ENCODE results near the gene NHSL2.

NHSL2 gene

DNA sequence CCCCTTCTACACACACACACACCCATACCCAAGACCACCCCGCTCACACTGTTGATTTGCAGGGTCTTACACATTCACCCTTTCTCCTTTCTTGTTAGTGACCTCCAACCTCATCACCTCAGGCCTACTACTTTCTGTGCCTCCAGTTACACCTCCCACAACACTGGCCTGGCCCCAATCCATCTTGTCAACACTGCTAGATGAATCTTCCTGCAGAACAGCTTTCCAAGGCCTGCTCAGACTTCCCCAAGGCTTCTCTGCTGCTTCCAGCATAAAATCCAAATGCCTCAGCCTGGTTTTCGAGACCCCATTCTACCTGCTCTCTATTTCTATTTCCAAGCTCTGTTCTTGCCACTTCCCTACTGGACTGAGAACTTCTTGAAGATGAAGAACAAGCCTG is 79.9 kb downstream of the NHSL2 start:
- no peak for DNase-seq (ENCODE audit: low read depth in 2 of 2)

DNA sequence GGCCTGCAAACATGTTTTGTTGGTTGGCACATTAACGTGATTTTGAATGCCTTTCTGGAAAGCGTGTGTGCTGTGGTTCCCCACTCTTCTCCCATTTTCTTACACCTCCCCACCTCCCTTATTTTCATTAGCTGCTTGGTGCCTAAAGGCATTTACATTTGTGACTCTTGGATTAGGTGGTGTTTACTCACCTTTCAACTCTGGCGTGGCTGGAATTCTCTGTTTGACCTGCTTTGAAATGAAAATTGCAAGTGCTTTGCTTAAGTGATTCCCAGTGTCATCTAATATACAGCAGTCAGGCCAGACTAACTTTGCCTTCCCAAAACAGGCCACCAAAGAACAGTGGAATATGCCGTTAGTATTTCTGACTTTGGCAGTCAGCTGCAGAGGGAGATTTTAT is 80.5 kb downstream of the NHSL2 start:
- DNase-seq (ENCODE audit: low read depth in 2 of 2): no peak

DNA sequence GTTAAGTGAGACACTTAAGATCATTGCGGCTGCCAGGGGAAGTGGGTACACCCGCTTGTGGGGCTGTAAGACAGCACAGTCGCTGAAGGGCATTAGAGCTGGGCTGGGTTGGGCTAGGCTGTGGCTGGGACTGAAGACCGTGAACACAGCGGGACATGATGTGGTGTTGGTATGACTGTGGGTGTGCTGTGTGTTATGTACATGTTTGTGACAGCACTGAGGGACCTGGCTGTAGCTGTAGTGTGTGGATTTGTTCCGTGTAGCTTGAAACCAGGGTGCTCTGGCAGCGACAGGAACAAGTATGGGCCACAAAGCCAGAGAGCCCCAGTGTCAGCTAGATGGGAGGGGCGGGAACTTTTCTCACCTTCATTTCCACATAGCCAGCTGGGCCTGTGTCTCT is 82.1 kb downstream of the NHSL2 start:
- peak; percentile 16 to 25 for DNase-seq (ENCODE audit: low read depth in 2 of 2)

DNA sequence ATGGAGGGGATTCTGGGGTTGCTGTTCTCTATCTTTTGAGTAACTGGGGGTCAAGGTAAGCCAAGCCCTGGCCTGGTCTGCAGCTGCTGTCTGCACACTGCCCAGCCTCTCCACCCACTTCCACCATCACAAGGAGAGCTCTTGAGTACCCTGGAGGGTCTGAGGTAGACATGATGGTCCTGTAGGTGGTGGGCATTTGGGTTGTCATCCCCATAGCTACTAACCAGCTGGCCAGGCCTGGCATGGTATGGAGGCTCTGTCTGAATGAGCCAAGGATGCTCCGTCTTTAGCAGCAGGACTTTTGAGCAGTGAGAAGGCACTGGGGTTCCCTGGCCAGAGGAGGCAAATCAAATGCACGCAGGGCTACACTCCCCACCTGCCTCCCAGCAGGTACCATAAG is 82.7 kb downstream of the NHSL2 start:
- no peak for DNase-seq (ENCODE audit: low read depth in 2 of 2)

DNA sequence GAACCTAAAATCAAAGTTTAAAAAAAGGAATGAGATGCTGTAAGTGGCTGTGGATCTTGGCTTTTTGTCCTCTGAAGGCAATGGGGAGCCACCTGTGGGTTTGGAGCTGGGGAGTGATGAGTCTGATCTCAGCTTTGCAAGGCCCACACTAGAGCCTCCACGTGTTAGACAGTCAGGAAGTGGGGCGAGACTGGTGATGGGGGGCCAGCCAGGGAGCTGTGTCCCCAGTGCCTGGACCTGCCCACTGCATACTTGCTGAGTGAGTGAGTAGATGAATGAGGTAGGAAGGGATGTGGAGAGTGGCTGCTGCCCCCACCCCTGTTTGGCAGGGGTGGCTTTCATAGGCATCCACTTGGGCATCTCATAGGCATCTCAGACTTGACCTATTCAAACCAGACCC is 84.0 kb downstream of the NHSL2 start:
- no peak for DNase-seq (ENCODE audit: low read depth in 2 of 2)

DNA sequence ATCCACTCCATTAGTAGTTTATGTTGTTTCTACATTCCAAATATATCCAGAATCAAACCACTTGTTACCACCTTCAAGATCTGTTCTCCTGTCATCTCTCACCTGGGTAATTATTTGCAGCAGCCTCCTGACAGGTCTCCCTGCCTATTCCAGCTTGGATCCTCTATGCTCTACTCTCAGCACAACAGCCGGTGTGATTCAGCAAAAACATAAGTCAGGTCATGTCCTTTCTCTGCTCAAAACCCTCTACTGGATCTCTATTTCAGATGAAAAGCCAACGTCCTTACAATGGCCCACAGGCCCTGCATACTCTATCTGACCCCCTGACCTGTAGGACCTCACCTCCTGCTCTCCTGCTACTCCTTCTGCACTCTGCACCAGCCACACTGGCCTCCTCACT is 84.5 kb downstream of the NHSL2 start:
- DNase-seq (ENCODE audit: low read depth in 2 of 2): no peak

DNA sequence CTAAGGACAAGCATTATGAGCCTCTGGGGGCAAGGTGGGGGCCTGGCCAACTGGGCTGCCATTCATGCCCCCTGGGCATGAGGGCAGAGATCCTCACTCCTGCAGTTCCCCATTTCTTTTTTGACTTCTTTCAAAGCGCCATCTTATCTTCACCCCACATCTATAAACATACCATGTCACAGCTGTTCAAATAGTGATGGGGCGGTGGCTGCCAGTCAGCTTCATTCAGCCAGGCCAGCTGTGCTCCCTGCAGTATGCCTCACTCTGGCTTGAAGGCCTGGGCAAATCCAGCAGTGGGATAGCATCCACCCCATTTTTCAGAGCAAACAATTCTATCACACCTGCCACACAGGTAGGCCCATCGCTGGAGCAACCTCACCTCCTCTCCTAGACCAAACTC is 85.5 kb downstream of the NHSL2 start:
- no peak for DNase-seq (ENCODE audit: low read depth in 2 of 2)

DNA sequence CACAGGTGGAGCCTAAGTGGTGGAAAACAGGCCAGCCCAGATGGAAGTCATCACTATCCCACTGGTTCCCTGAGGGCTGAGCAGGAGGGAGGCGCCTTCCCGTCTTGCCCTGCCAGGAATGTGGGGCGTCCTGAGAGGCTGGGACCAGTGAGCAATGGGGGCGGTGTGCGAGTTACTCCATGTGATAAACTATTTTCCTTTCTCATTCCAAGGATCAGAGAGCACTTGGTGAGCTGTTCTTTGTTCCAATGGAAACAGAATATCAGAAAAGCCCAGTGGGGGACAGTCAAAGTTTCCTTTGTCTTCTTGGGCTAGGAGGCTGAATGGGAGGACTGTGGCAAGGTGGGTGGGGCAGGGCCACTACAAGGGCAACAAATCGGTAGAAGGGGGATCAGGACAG is 86.2 kb downstream of the NHSL2 start:
- DNase-seq (ENCODE audit: low read depth in 2 of 2): no peak

DNA sequence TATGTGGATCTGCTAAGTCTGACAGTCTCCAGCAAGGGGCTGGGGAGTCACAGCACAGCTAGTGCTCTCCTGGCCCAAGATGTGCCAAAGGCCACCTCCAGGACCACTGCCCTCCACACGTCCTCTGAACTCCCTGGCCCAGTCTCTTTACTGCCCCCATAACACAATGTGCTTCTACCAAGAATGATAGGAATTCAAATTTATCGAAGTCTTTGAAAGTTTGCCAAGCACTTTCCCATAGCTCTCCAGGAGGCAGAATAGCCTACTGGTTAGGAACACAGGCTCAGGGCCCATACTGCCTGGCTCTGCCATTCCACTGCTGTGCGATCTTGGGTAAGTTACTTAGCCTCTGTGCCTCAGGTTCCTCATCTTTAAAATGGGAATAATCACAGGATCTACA is 86.7 kb downstream of the NHSL2 start:
- no peak for DNase-seq (ENCODE audit: low read depth in 2 of 2)

DNA sequence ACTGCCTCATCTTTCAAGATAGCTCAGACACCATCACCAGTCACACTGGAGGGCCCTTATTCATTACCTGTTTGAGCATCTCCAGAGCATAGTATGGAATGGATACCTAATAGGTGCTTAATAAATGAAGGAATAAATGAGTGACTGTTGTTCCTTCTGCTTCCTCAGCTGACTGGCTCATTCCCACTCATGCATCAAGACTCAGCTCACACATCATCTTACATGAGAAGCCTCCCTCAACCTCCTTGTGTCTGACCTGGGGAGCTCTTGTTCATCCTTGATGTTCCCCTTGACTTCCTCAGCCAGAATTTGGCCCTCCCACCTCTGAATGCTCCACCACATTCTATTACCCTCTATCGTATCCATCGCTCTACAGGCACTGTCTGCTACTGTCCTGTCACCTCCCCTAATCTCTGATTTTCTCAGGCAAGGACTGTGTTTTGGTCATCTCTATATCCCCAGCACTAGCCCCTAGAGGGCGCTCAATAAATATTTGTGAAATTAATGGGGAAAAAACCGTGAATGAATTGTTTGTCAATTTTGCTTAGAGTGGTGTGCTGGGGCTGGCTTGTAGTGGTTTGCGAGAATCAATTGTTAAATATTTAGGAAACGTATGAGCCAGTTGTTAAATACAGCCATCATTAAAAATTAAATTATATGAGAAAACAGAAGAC is 88.3 kb downstream of the NHSL2 start:
- DNase-seq (ENCODE audit: low read depth in 2 of 2): no peak

DNA sequence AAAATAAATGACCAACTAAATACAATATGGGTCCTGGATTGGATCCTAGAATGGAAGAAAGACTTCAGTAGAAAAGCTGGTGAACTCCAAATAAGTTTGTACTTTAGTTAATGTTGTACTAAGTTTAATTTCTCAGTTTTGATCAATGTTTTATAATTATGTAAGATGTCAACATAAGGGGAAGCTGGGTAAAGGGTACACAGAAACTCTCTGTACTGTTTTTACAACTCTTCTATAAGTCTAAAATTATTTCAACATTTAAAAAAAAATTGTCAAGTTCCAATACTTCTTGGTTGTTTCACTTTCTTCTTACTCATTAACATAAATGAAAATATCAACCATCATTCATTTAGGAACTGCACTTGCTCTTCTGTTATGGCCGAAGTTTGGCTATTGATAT is 88.9 kb downstream of the NHSL2 start:
- no peak for DNase-seq (ENCODE audit: low read depth in 2 of 2)

DNA sequence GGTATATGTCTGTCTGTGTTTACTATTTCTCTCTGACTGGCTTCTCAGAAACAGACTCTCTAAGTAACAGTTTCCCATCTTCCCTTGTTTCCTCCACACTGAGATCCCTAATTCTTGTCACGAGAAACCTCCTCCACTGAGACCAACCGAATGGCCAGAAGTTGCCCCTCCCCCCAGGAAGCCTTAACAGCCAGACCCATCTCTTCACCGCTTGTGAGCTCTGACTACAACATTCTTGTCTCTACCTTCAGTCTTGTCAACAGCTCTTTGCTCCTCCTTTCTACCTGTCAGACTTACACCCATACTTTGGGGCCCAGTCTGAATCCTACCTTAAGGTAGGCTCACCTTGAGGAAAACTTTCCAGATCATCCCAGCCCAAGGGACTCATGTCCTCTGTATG is 90.8 kb downstream of the NHSL2 start:
- no peak for DNase-seq (ENCODE audit: low read depth in 2 of 2)

DNA sequence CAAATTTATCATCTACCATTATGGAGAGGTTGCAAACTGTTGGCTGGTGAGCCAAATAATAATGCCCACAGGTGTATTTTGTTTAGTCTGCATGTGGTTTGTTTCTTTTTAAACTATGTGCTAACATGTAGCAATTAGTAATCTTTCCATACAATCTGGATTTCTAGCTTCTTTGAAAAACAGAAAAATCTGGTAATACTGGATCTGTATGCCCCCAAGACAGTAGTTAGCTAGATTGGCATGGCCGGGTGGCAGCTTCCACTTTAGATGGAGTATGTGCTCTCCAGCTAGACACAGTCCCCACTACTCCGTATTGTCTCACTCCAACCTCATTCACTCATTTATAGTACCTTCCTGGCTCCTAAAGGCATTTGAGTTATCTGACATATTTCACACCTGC is 91.3 kb downstream of the NHSL2 start:
- no peak for DNase-seq (ENCODE audit: low read depth in 2 of 2)

DNA sequence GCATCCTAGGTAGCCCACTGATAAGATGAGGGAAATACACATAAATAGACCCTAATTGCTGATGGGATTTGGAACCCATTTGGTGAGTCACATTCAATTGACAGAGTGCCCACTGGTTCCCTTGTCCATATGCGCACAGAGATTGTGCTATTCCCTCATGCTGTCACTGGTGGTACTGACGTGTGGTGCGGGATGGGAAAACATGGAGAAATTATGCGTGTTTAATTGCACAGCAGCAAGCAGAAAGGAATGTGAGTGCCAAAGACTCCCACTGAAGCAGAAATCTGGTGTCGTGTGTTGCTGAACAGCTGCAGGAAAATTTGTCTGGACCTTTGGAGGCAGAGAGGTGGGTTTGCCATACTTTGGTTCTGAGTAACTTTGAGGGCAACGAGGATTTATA is 92.2 kb downstream of the NHSL2 start:
- no peak for DNase-seq (ENCODE audit: low read depth in 2 of 2)

DNA sequence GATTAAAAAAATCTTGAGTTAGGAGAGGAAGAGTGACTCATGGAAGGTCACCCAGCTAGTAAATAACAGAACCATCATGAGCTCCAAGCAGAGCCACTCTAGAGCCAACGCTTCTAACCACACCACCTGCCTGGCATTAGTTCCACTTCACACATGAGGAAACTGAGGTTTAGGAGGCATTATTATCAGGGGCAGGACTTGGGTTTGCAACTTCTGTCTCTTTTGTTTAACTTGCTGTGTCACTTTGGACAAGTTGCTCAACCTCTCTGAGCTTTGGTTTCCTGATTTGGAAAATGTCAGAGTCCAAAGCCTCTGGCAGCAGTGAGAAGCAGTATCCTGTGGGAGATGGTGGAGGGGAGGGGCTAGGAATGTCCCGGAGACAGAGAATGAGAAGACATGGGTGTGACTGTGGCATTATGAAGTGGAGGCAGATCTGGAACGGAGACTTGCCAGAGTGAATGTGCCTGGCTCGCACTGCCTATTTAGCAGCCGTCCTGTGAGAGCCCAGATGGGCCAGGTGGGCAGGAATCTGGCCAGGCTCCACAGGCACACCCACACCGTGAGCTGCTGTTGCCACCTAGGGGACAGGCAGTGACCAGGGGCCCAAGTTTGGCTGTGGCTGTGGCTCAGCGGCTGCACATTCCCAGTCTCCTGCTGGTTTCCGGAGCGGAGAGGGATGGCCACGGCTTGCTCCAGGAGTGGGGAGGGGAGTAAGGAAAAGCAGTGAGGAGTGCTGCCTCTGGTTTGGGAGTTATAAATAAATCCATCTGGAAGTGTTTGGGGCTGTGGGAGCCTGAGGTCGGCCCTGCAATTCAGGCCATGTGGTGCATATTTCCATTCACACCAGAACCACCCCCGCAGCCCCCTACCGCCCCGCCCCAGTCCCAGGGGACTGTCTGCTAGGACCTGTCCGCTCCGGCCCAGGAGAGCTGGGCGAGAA is 93.4 kb downstream of the NHSL2 start:
- DNase-seq (ENCODE audit: low read depth in 2 of 2): no peak

DNA sequence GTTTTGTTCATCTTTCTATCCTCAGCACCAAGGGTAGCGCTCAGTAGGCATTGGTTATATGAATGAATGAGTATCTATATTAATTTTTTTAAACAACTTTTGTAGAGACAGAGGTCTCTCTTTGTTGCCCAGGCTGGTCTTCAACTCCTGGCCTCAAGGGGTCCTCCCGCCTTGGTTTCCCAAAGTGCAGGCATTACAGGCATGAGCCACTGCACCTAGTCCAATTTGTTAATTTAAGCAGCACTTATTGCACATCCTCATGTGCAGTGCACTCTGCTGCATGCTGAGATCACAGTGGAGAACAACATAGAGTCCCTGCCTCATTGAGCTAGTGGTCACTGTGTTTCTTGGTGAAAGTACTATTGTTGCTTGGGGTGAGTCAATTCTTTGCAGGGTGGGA is 94.4 kb downstream of the NHSL2 start:
- DNase-seq (ENCODE audit: low read depth in 2 of 2): no peak

DNA sequence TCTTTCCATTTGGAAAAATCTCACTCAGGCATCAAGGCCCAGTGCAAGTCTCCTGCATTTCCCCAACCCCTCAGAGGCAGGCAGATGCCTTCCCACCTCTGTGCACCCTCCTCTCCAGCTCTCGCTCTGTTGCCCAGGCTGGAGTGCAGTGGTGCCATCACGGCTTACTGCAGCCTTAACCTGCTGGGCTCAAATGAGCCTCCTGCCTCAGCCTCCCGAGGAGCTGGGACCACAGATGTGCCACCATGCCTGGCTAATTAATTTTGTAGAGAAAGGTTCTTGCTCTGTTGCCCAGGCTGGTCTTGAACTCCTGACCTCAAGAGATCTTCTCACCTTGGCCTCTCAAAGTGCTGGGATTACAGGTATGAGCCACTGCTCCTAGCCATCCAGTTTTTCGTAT is 95.8 kb downstream of the NHSL2 start:
- no peak for DNase-seq (ENCODE audit: low read depth in 2 of 2)

DNA sequence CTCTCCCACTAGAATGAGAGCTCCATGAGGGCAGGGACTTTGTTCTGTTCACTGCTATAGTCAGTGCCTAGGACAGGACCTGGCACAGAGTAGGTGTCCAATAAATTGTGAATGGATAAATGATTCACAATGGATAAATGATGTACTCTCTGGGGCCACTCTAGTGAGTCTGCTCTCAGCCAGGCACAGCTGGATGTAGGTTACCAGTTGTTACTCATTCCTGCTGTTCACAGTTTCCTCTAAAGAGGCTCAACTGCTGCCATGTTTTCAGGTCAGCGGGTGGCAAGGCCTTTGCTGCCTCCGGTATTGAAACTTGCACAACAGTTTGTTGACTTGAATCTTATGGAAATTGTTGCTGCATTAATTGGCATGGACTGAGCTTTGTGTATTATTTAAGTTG is 99.1 kb downstream of the NHSL2 start:
- no peak for DNase-seq (ENCODE audit: low read depth in 2 of 2)

DNA sequence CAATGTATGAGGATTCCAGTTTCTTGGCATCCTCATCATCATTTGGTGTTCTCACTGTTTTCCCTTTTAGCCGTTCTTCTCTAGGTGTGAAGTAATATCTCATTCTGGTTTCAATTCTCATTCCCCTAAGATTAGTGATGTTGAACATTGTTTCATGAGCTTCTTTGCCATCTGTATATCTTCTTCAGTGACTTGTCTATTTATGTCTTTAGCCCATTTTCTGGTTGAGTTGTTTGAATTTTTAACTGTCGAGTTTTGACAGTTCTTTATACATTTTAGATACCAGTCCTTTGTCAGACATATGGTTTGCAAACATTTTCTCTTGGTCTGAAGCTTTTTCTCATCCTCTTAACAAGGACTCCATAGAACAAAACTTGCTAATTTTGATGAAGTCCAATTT is 101.1 kb downstream of the NHSL2 start:
- no peak for DNase-seq (ENCODE audit: low read depth in 2 of 2)

DNA sequence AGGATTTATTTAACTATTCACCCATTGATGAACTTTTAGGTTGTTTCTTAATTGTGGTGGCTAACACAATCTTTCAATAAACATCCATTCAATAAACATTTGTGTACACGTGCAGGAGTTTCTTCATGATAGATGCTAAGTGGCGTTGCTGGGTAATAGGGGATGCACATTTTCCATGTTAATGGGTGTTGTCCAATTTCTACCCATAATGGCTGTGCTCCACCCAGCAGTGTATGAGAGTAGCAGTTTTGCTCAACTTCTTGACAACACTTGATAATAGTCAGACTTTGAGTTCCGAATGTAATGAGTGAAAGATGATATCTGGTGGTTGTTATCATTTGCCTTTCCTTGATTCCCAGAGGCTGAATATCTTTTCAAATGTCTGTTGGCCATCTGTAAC is 104.7 kb downstream of the NHSL2 start:
- DNase-seq (ENCODE audit: low read depth in 2 of 2): no peak

DNA sequence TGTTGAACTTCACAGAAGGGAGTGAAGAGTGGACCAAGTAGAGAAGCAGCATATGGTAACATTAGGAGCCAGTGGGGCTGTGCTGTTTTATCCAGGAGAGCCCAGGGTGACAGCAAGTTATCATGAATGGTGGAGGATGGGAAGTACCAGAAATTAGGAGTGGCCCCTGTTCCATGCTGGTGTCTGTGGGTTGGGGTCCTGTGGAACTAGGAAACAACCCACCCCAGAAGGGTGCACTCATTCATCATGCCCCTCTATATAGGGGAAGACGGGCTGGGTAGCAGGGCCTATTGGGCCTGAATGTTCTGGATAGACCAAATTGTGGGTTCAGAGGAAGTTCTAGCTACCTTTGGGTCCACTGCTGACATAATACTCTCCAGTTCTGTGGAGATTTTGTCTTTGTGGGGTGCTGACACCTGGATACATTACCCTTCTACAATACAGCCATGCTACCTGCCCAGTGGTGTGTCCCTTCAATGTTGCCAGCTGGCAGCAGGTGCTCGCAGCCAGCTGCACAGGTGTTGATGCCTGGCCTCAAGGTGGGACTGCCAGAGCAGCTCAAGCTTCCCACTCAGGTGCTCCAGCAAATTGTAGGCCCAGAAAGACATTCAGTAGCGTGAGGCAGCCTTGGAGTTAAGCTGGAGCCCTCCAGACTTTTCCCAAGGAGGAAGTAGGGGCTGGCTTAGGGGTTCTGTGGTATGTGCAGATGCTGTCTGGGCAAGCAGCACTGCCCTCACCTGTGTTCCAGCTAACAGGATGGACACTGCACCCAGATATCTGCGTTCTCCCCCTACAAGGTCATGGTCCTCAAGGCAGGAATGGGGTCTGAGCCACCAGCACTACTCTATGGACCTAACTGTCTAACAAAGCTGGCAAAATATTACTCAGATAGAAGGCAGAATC is 106.5 kb downstream of the NHSL2 start:
- DNase-seq (ENCODE audit: low read depth in 2 of 2): no peak

All from stimulated activated CD8-positive, alpha-beta memory T cell treated with anti-CD3 and anti-CD28 coated beads, Interleukin-7, amount 100 ng/mL, for 1 hour (primary cell).